ENCODE results near the gene CD5L. TPM values are rescaled to one million over a fixed set of nuclear protein-coding genes. Genes with fewer than 3 reads are reported as not detected.

Gene CD5L
- total and polyA plus RNA-seq, 9 of the 15 experiments (the other 6 are each of a cell fraction or from before 2014, with no cell fraction given), result not detected

DNA sequence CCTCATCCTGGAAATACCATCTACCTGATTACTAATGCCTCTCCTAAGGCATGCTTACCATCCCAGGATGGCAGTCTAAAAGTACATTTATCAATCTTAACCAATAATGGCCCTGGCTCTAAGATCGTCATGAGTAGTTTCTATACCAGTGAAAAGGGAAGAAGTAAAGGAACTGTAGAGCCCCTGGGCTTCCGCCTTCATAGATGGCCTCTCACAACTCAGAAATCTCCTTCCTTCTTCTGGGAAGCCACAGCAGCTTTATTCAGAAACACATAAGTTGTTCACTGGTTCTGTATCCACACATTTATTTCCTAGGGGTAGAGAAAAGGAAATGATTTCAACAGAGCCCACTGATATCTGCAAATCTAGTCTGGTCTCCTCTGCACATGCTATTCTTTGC, 41.0 kb upstream of the CD5L start:
- POLR2A ChIA-PET, result no interaction called here
- TF ChIP-seq ZNF785 (CRISPR knock-in tag; IDR thresholded peaks at IDR 0.05) (no peak), NRF1 (conservative IDR thresholded peaks at IDR 0.05 in 1 of 2, IDR thresholded peaks at IDR 0.05 in 1 of 2) (no peak), ZNF695 (CRISPR knock-in tag; IDR thresholded peaks at IDR 0.05) (no peak)
- TF ChIP-seq, protein P1, sequence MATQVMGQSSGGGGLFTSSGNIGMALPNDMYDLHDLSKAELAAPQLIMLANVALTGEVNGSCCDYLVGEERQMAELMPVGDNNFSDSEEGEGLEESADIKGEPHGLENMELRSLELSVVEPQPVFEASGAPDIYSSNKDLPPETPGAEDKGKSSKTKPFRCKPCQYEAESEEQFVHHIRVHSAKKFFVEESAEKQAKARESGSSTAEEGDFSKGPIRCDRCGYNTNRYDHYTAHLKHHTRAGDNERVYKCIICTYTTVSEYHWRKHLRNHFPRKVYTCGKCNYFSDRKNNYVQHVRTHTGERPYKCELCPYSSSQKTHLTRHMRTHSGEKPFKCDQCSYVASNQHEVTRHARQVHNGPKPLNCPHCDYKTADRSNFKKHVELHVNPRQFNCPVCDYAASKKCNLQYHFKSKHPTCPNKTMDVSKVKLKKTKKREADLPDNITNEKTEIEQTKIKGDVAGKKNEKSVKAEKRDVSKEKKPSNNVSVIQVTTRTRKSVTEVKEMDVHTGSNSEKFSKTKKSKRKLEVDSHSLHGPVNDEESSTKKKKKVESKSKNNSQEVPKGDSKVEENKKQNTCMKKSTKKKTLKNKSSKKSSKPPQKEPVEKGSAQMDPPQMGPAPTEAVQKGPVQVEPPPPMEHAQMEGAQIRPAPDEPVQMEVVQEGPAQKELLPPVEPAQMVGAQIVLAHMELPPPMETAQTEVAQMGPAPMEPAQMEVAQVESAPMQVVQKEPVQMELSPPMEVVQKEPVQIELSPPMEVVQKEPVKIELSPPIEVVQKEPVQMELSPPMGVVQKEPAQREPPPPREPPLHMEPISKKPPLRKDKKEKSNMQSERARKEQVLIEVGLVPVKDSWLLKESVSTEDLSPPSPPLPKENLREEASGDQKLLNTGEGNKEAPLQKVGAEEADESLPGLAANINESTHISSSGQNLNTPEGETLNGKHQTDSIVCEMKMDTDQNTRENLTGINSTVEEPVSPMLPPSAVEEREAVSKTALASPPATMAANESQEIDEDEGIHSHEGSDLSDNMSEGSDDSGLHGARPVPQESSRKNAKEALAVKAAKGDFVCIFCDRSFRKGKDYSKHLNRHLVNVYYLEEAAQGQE (IDR thresholded peaks at IDR 0.05; ENCODE audit: borderline replicate concordance), result no peak
- TF ChIP-seq, protein P1 (CRISPR knock-in tag; IDR thresholded peaks at IDR 0.05; ENCODE audit: low read depth), result no peak

More for the DNA sequence above, 41.0 kb upstream of the CD5L start:
- WGBS (ENCODE audit: insufficient coverage, low coverage, missing lambda C conversion rate), result 0% methylated on average over 2 of the region's 2 CpGs
- intact Hi-C loops (cut with micrococcal nuclease), result no loop called here
- Histone ChIP-seq H3K9me3 (replicated peaks; ENCODE audit: control insufficient read depth, insufficient read depth, low read depth, low read length) (no peaks in the 10 kb centered on the region), H2AFZ (ENCODE audit: low read depth, low read length) (no peak overlapping the region), H3K4me3 (no peak overlapping the region), H3K9me1 (ENCODE audit: control insufficient read depth, insufficient read depth, low read length) (no peaks in the 10 kb centered on the region), H3K27ac (ENCODE audit: extremely low read depth, low read depth, low read length) (no peak overlapping the region), H3K36me3 (ENCODE audit: control insufficient read depth, insufficient read depth, low read length) (no peaks in the 10 kb centered on the region), H3K27me3 (ENCODE audit: control insufficient read depth in 2 of 2, insufficient read depth in 2 of 2, low read length in 2 of 2) (no peaks in the 10 kb centered on the region), H4K20me1 (replicated peaks; ENCODE audit: control insufficient read depth, insufficient read depth, low read length) (no peaks in the 10 kb centered on the region), H3K9ac (ENCODE audit: insufficient read depth in 1 of 2, low read depth in 2 of 2, low read length in 2 of 2) (no peak overlapping the region), H3K4me1 (replicated peaks in 1 of 2; ENCODE audit: control insufficient read depth in 2 of 2, insufficient read depth in 2 of 2, low read length in 2 of 2) (no peaks in the 10 kb centered on the region), H3K79me2 (ENCODE audit: control insufficient read depth, insufficient read depth, low read length) (no peaks in the 10 kb centered on the region), H3K4me2 (ENCODE audit: insufficient read depth, low read length) (no peak overlapping the region)
- in situ Hi-C loops (cut with MboI), result no loop called here
- ATAC-seq, result no peak
- CTCF ChIA-PET (ENCODE audit: low intra/inter-chr PET ratio), result no interaction called here
- BruUV-seq (replicated peaks), result no TSS peak
- no peak for DNase-seq (ENCODE audit: extremely low read depth in 1 of 4, low spot score in 3 of 4)
- no peak for FAIRE-seq

All from K562 (cell line).